HG03108 (cell line): ENCODE results near the gene RPS21.
A peak's percentile ranks its signal among the peaks of the same experiment; 100 is the strongest.

Experiments
- ATAC-seq: cut with Tn5 transposase; IDR thresholded peaks from one replicate; pipeline ENCODE4 v1.9.1; 2021; ENCODE audit warnings: moderate library complexity; ENCODE audit not compliant: unreplicated experiment

RPS21 gene

GRCh38 chr20:62395311-62396242, 8.7 kb downstream of the RPS21 start:
- ATAC-seq, result no peak

DNA sequence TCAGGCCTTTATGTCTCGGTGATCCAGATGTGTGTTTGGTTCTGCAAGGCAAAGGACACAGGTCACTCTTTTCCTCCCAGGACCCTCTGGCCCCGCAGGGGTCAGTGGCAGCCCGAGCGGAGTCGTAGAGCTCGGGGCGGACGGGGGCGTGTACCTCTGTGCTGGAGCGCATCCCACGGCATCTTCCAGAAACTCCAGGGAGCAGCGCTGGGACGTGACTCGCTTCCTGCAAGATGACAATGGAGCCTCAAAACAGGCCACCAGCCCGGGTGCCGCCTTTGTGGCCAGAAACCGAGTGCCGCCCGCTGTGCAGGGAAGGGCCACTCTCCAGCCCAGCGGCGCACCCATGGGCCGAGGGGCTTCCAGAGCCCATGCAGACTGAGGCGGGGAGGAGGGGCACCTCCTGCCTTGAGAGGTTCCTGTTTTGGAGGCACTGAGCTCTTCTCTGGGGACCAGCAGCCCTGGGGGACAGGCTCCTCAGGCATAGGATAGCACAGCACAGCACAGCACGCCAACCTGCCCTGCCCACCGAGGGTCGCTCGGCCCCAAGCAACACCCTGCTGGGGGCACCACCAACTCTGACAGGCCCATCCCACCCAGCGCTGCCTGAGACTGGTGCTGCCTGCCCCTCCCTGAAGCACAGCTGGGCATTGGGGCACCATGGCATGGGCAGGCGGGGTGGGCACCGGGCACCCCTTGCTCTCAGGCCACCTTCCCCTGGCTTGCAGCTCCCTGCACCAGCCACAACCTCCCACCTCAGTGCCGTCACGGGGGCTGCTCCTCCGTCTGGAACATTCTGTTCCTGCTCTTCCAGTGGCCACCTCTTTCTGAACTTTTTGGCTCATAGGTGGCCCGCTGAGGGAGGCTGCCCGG, 9.7 kb downstream of the RPS21 start:
- ATAC-seq, result no peak

- ATAC-seq, result no peak
Measured at GRCh38 chr20:62398120-62398821, 11.4 kb downstream of the RPS21 start.

- ATAC-seq, result no peak
Measured at GRCh38 chr20:62400021-62400420, 13.1 kb downstream of the RPS21 start.

DNA sequence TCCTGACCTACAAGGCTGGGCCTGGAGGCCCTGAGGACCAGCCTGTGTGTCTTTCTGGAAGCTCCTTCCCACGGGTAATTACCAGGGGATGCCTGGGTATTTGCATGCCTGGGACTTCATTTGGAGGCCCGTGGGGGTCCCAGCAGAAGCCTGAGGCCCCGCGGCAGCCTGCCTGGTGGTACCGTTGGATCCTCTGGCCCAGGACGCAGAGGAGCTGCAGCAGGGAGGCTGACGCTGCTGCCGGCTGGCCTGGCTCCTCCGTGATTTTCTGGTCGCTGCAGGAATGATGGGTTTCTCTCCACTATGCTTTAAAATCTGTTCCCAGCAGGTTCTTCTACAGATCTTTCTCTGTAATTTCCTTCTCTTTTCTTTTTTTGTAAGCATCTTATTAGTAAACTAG, 13.6 kb downstream of the RPS21 start:
- ATAC-seq, result no peak

- no peak for ATAC-seq
Measured at GRCh38 chr20:62401331-62401779, 14.5 kb downstream of the RPS21 start.

DNA sequence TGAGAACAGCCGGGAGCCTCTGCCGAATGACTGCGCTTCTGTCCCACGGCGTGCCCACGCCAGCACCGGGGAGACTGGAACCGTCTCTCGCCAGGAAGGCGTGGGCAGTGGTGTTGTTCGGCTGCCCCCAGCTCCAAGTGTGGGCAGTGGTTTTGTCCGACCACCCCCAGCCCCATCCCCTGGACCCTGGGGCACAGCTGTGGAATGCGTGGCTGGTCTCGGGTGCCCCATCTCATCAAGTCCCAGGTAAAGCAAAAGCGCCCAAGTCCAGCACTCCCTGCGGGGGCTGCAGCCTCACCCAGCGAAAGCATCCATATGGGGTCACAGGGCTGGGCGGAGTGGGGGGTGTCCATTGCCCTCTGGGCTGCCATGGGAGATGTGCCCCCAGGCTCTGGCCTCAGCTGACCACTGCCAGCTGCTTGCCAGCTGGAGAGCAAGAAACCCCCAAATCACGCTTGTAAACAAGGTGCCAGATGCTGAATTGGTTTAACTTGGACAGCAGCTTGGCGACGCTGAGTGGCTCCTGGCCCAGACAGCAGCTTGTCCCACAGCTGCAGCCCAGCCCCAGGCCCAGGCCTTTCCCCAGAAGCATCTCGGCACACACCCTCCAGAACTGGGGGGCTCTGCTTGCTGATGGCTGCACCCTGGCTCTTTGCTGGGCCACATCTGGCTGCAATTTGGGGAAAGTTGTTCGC, 15.7 kb downstream of the RPS21 start:
- ATAC-seq, result no peak

GRCh38 chr20:62403331-62403730, 16.4 kb downstream of the RPS21 start:
- ATAC-seq, result no peak

GRCh38 chr20:62404112-62404665, 17.3 kb downstream of the RPS21 start:
- no peak for ATAC-seq

GRCh38 chr20:62404761-62405107, 17.8 kb downstream of the RPS21 start:
- no peak for ATAC-seq

DNA sequence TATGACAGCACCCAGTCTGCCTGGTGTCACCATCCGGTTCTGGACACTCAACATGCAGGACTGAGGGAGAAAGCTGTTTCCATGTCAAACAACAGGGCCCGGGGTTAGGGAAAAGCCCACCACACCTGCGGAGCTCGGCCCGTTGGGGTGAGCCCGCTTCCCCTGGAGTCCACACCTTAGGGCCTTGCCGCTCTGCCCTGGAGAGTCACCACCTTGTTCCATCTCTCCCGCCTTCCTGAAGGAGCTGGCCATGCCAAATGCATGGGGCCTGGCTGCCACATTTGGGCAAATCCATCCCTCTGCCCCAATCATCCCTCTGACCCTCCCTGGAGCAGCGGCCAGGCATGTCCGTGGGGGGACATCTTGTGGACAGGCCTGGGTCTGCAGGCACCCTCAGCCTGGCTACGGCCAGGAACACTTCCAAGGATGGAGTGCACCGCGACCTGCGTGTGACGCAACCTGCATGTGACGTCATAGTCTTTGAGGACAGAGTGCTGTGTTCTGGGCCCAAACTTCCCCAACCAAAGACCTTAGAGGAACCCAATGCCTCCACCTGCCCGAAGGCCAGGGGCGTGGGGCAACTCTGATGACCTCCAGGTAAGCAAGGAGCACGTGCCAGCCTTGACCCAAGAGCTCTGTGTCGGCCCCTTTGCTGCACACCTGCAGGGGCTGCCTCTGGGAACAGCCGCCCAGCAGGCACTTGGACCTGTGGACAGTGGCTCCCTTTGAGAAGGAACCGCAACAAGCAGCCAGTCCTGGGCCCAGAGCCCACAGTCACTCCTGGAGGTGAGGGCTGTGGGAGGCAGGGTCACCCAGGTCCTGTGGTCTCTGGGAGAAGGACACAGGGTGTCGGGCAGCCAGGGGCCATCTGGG, 18.4 kb downstream of the RPS21 start:
- no peak for ATAC-seq

- no peak for ATAC-seq
Measured at GRCh38 chr20:62405981-62406513, 19.1 kb downstream of the RPS21 start.

DNA sequence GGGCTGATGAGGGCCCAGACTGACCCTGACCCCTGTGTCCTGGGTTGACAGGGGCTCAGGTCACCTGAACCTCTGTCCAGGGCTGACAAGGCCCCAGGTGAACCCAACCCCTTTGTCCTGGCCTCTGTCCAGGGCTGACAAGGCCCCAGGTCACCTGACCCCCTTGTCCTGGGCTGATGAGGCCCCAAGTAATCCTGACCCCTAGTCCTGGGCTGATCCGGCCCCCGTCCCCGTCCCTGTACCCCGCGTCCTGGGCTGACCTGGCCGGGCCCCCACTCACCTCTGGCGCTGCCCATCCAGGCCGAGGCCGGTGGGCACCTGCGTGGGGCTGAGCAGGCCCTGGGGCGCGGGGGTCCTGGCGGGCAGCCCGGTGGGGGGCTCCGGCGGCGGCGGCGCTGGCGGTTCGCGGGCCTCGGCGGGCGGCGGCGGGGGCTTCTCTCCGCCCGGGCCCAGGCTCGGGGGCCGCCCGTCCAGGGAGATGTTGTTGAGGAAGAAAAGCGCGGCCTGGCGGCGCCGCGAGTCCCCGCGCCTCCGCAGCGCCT, 19.8 kb downstream of the RPS21 start:
- no peak for ATAC-seq

GRCh38 chr20:62407221-62407992, 20.5 kb downstream of the RPS21 start, which contains the start of gene CABLES2:
Gene CABLES2, minus strand, starts transcription at chr20:62407285. Its CDS starts 9 bp downstream, at chr20:62407276.
- ATAC-seq, result peak; percentile 88

DNA sequence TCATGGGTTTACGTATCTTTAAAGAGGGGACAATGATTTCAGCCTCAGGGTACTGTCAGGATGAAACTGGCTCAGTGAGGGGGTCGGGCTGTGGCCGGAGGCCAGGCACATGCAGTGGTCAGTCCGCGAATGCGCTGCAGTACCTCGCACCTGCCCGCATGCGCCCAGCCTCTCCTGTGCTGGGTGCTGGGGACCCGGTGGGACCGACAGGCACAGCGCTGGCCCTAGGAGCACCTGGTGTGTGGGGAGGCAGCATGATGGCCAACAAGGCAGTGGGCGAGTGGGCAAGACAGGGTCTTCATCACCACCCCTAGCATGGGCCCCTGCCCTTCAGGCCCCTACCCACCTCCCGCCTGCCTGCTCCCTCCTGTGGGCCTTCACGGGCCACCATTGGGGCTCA, 21.2 kb downstream of the RPS21 start:
- no peak for ATAC-seq

DNA sequence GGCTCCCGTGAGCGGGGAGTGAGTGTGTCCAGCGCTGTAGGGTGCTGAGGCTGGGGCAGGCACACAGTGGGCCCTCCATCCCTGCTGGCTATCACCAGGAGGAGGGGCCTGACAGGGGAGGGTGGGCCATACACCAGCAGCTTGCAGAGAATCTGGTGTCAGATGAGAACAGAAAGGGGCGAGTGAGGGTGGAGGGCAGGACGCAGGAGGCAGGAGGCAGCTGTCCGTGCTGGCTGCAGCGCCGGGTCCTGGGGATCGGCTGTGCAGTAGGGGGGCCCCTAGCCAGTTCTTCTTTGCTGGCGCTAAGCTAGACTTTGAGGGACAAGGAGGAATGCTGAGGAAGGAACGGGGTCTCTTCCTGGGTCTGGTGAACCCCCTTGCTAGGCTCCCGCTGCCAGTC, 21.7 kb downstream of the RPS21 start:
- ATAC-seq, result no peak

GRCh38 chr20:62409086-62409853, 22.4 kb downstream of the RPS21 start:
- no peak for ATAC-seq
